AG09319 (cell line): ENCODE measurements around the gene FAM110D.

Experiments used
- DNase-seq: peaks from one replicate; pipeline ENCODE4 v3.0.0-alpha.2; 2010; ENCODE audit warnings: low read depth; ENCODE audit errors: extremely low read depth
- CTCF ChIP-seq: IDR thresholded peaks from 2 replicates; pipeline ENCODE4 v1.5.1; 2011; ENCODE audit warnings: low read depth, mild to moderate bottlenecking, inconsistent platforms, low read length, moderate library complexity

The FAM110D gene

GRCh38 chr1:26184086-26184485 lies 25.2 kb downstream of the FAM110D start:
- no peak for DNase-seq
- TF ChIP-seq CTCF: no peak

- no peak for TF ChIP-seq CTCF
- no peak for DNase-seq
Observed at GRCh38 chr1:26184883-26185282, 26.0 kb downstream of the FAM110D start.

GRCh38 chr1:26187882-26188281 lies 29.0 kb downstream of the FAM110D start:
- no peak for DNase-seq

GRCh38 chr1:26188477-26188876 lies 29.6 kb downstream of the FAM110D start:
- DNase-seq: no peak
- no peak for TF ChIP-seq CTCF

More at GRCh38 chr1:26187882-26188281, 29.0 kb downstream of the FAM110D start:
- no peak for TF ChIP-seq CTCF

GRCh38 chr1:26189331-26189730 lies 30.5 kb downstream of the FAM110D start:
- no peak for DNase-seq
- TF ChIP-seq CTCF: no peak

GRCh38 chr1:26189751-26190275 lies 30.9 kb downstream of the FAM110D start:
- no peak for TF ChIP-seq CTCF

GRCh38 chr1:26190373-26190987 lies 31.6 kb downstream of the FAM110D start, which contains the start of gene CATSPER4:
TSS of gene CATSPER4 (plus strand) at chr1:26190602. CDS start at chr1:26190628, 26 bp downstream.
- peak; percentile 8; the same call in 1 of the 2 replicates for TF ChIP-seq CTCF
- no peak for DNase-seq

More at GRCh38 chr1:26189751-26190275, 30.9 kb downstream of the FAM110D start:
- no peak for DNase-seq
